Activated CD4-positive, alpha-beta memory T cell treated with anti-CD3 and anti-CD28 coated beads for 36 hours (primary cell): ENCODE measurements around the gene IAH1. TPM values are rescaled to one million over a fixed set of nuclear protein-coding genes. Genes with fewer than 3 reads are reported as not detected.

Experiments
- CTCF ChIA-PET: fragments of 350-600 bp; sonication (Branson Sonifier 250); formaldehyde crosslinking; loops from one replicate; lab custom pipeline; 2021; ENCODE audit warnings: antibody characterized with exemption, inconsistent platforms; lab: Charles Lee
- POLR2A ChIA-PET: fragments of 350-600 bp; sonication (Branson Sonifier 250); formaldehyde crosslinking; loops from one replicate; lab custom pipeline; 2021; ENCODE audit warnings: antibody characterized with exemption; lab: Charles Lee
- DNase-seq: peaks from one replicate; pipeline ENCODE4 v3.0.0-alpha.2; 2020
- H3K27ac Mint-ChIP-seq: one replicate; pipeline ENCODE4 v1.8.0; 2021; ENCODE audit warnings: mixed read lengths
- H3K27me3 Mint-ChIP-seq: one replicate; pipeline ENCODE4 v1.8.0; 2021; ENCODE audit warnings: mixed read lengths
- H3K36me3 Mint-ChIP-seq: one replicate; pipeline ENCODE4 v1.8.0; 2021; ENCODE audit warnings: mixed read lengths
- H3K4me1 Mint-ChIP-seq: one replicate; pipeline ENCODE4 v1.8.0; 2021; ENCODE audit warnings: low read depth, mixed read lengths
- H3K4me3 Mint-ChIP-seq: one replicate; pipeline ENCODE4 v1.8.0; 2021; ENCODE audit warnings: mild to moderate bottlenecking, mixed read lengths
- H3K9me3 Mint-ChIP-seq: one replicate; pipeline ENCODE4 v1.8.0; 2021; ENCODE audit warnings: mixed read lengths
- intact Hi-C: fragments of 100-400 bp; cut with micrococcal nuclease; formaldehyde crosslinking; loops from one replicate; pipeline ENCODE4 v1.15.1; 2023
- total RNA-seq, 2 experiments: library from RNA; stranded (reverse); gene quantifications; one replicate each; pipeline ENCODE4 v1.2.3, GENCODE V29; 2021

The IAH1 gene
- total RNA-seq, 2 experiments from 2014 or later, result 83.3 to 87.1 TPM

GRCh38 chr2:9478526-9478925 is 4.2 kb downstream of the IAH1 start:
- Mint-ChIP-seq H3K4me1 (peaks cover 44% of the 10 kb centered on the region), H3K36me3 (peaks cover 40% of the 10 kb centered on the region), H3K27ac (peak overlapping the region; percentile 28), H3K4me3 (no peak overlapping the region), H3K9me3 (no peaks in the 10 kb centered on the region), H3K27me3 (no peaks in the 10 kb centered on the region)
- POLR2A ChIA-PET, result no interaction called here
- intact Hi-C loops, result no loop called here
- DNase-seq, result no peak
- CTCF ChIA-PET, result no interaction called here

GRCh38 chr2:9480157-9480556 is 5.8 kb downstream of the IAH1 start:
- POLR2A ChIA-PET, result no interaction called here
- Mint-ChIP-seq H3K27ac (peak overlapping the region; percentile 29), H3K9me3 (no peaks in the 10 kb centered on the region), H3K4me1 (peaks cover 41% of the 10 kb centered on the region), H3K4me3 (no peak overlapping the region), H3K36me3 (peaks cover 53% of the 10 kb centered on the region), H3K27me3 (no peaks in the 10 kb centered on the region)
- no peak for DNase-seq
- intact Hi-C loops, result no loop called here
- CTCF ChIA-PET, result interaction anchor here (0.6 kb wide), 1 partner anchor 140 kb away, joined by 3 read pairs; no protein-coding TSS in a partner anchor

- H3K4me1 Mint-ChIP-seq, result peaks cover 17% of the 10 kb centered on the region
- DNase-seq, result no peak
- POLR2A ChIA-PET, result no interaction called here
- no peaks in the 10 kb centered on the region for H3K27me3 Mint-ChIP-seq
- CTCF ChIA-PET, result no interaction called here
- no peak overlapping the region for H3K4me3 Mint-ChIP-seq
- intact Hi-C loops, result no loop called here
- no peak overlapping the region for H3K27ac Mint-ChIP-seq
- no peaks in the 10 kb centered on the region for H3K9me3 Mint-ChIP-seq
- H3K36me3 Mint-ChIP-seq, result peaks cover 60% of the 10 kb centered on the region
Measured at GRCh38 chr2:9483107-9483506, 8.8 kb downstream of the IAH1 start.

GRCh38 chr2:9484533-9484932 is 10.2 kb downstream of the IAH1 start:
- H3K27ac Mint-ChIP-seq, result no peak overlapping the region
- DNase-seq, result no peak
- no peaks in the 10 kb centered on the region for H3K27me3 Mint-ChIP-seq
- CTCF ChIA-PET, result interaction anchor here (1.1 kb wide), 1 partner anchor 30 kb away, joined by 6 read pairs; no protein-coding TSS in a partner anchor
- H3K4me1 Mint-ChIP-seq, result peaks cover 23% of the 10 kb centered on the region
- intact Hi-C loops, result no loop called here
- no peaks in the 10 kb centered on the region for H3K9me3 Mint-ChIP-seq
- H3K36me3 Mint-ChIP-seq, result peaks cover 59% of the 10 kb centered on the region
- H3K4me3 Mint-ChIP-seq, result no peak overlapping the region
- POLR2A ChIA-PET, result no interaction called here

- intact Hi-C loops, result no loop called here
- DNase-seq, result no peak
- H3K9me3 Mint-ChIP-seq, result no peaks in the 10 kb centered on the region
- ChIA-PET POLR2A (interaction anchor here (0.6 kb wide), 1 partner anchor 66 kb away, joined by 3 read pairs; no protein-coding TSS in a partner anchor), CTCF (interaction anchor here (0.6 kb wide), 1 partner anchor 36 kb away, joined by 5 read pairs; no protein-coding TSS in a partner anchor)
- peaks cover 36% of the 10 kb centered on the region for H3K4me1 Mint-ChIP-seq
- H3K27ac Mint-ChIP-seq, result peak overlapping the region; percentile 66
- H3K27me3 Mint-ChIP-seq, result no peaks in the 10 kb centered on the region
- H3K36me3 Mint-ChIP-seq, result peaks cover 72% of the 10 kb centered on the region
- no peak overlapping the region for H3K4me3 Mint-ChIP-seq
Measured at GRCh38 chr2:9488583-9489547, 14.5 kb downstream of the IAH1 start.

- H3K36me3 Mint-ChIP-seq, result peaks cover 61% of the 10 kb centered on the region
- ChIA-PET POLR2A (interaction anchor here (1.2 to 1.5 kb wide), 2 partner anchors 8 to 27 kb away, joined by 3 read pairs; no protein-coding TSS in a partner anchor), CTCF (no interaction called here)
- no peaks in the 10 kb centered on the region for H3K9me3 Mint-ChIP-seq
- peaks cover 48% of the 10 kb centered on the region for H3K4me1 Mint-ChIP-seq
- no peak for DNase-seq
- H3K4me3 Mint-ChIP-seq, result no peak overlapping the region
- intact Hi-C loops, result no loop called here
- no peak overlapping the region for H3K27ac Mint-ChIP-seq
- H3K27me3 Mint-ChIP-seq, result no peaks in the 10 kb centered on the region
Measured at GRCh38 chr2:9490789-9491188, 16.4 kb downstream of the IAH1 start.

GRCh38 chr2:9492927-9493326 is 18.6 kb downstream of the IAH1 start:
- ChIA-PET CTCF (interaction anchor here (0.6 to 1.5 kb wide), 2 partner anchors 22 to 307 kb away, joined by 3 to 4 read pairs; no protein-coding TSS in a partner anchor), POLR2A (interaction anchor here (0.6 to 1.6 kb wide), 6 partner anchors 63 to 260 kb away, joined by 3 to 8 read pairs (median 4); partner anchors contain the start of genes ADAM17 and YWHAQ)
- Mint-ChIP-seq H3K27ac (peak overlapping the region; percentile 80), H3K4me1 (peaks cover 58% of the 10 kb centered on the region), H3K27me3 (no peaks in the 10 kb centered on the region), H3K36me3 (peaks cover 55% of the 10 kb centered on the region), H3K4me3 (no peak overlapping the region), H3K9me3 (no peaks in the 10 kb centered on the region)
- intact Hi-C loops, result loop anchor here (1.0 to 2.0 kb wide), 5 partner anchors 59 to 260 kb away; no protein-coding TSS in a partner anchor
- no peak for DNase-seq

GRCh38 chr2:9493478-9493877 is 19.1 kb downstream of the IAH1 start:
- H3K4me3 Mint-ChIP-seq, result no peak overlapping the region
- ChIA-PET CTCF (interaction anchor here (0.6 to 1.5 kb wide), 4 partner anchors 21 to 350 kb away, joined by 3 to 4 read pairs (median 4); partner anchors contain the start of gene ADAM17), POLR2A (interaction anchor here (0.6 to 1.6 kb wide), 6 partner anchors 62 to 259 kb away, joined by 3 to 8 read pairs (median 4); partner anchors contain the start of genes ADAM17 and YWHAQ)
- no peaks in the 10 kb centered on the region for H3K9me3 Mint-ChIP-seq
- peak overlapping the region; percentile 80 for H3K27ac Mint-ChIP-seq
- peaks cover 52% of the 10 kb centered on the region for H3K4me1 Mint-ChIP-seq
- H3K27me3 Mint-ChIP-seq, result no peaks in the 10 kb centered on the region
- H3K36me3 Mint-ChIP-seq, result peaks cover 53% of the 10 kb centered on the region
- no peak for DNase-seq
- intact Hi-C loops, result loop anchor here (1.0 to 2.0 kb wide), 5 partner anchors 59 to 260 kb away; no protein-coding TSS in a partner anchor

GRCh38 chr2:9494081-9494480 is 19.7 kb downstream of the IAH1 start:
- H3K9me3 Mint-ChIP-seq, result no peaks in the 10 kb centered on the region
- H3K4me3 Mint-ChIP-seq, result no peak overlapping the region
- H3K4me1 Mint-ChIP-seq, result peaks cover 46% of the 10 kb centered on the region
- H3K27me3 Mint-ChIP-seq, result no peaks in the 10 kb centered on the region
- peak overlapping the region; percentile 80 for H3K27ac Mint-ChIP-seq
- intact Hi-C loops, result no loop called here
- CTCF ChIA-PET, result interaction anchor here (0.9 to 1.5 kb wide), 3 partner anchors 61 to 351 kb away, joined by 3 to 4 read pairs (median 4); partner anchors contain the start of gene ADAM17
- DNase-seq, result peak; percentile 26
- POLR2A ChIA-PET, result interaction anchor here (0.9 to 1.6 kb wide), 4 partner anchors 61 to 137 kb away, joined by 3 to 8 read pairs (median 4); partner anchors contain the start of genes ADAM17 and YWHAQ
- H3K36me3 Mint-ChIP-seq, result peaks cover 50% of the 10 kb centered on the region

- peak overlapping the region; percentile 66 for H3K27ac Mint-ChIP-seq
- peaks cover 39% of the 10 kb centered on the region for H3K4me1 Mint-ChIP-seq
- intact Hi-C loops, result no loop called here
- CTCF ChIA-PET, result interaction anchor here (0.9 kb wide), 1 partner anchor 302 kb away, joined by 3 read pairs; no protein-coding TSS in a partner anchor
- no peaks in the 10 kb centered on the region for H3K27me3 Mint-ChIP-seq
- DNase-seq, result peak; percentile 40
- H3K36me3 Mint-ChIP-seq, result peaks cover 37% of the 10 kb centered on the region
- H3K9me3 Mint-ChIP-seq, result no peaks in the 10 kb centered on the region
- H3K4me3 Mint-ChIP-seq, result no peak overlapping the region
- POLR2A ChIA-PET, result no interaction called here
Measured at GRCh38 chr2:9497017-9497416, 22.7 kb downstream of the IAH1 start.

- POLR2A ChIA-PET, result interaction anchor here (0.9 kb wide), 1 partner anchor 8 kb away, joined by 3 read pairs; no protein-coding TSS in a partner anchor
- H3K36me3 Mint-ChIP-seq, result peaks cover 33% of the 10 kb centered on the region
- no peaks in the 10 kb centered on the region for H3K27me3 Mint-ChIP-seq
Measured at GRCh38 chr2:9498210-9498609, 23.9 kb downstream of the IAH1 start.

More at GRCh38 chr2:9498210-9498609, 23.9 kb downstream of the IAH1 start:
- H3K27ac Mint-ChIP-seq, result peak overlapping the region; percentile 29
- intact Hi-C loops, result no loop called here
- H3K4me3 Mint-ChIP-seq, result no peak overlapping the region
- DNase-seq, result no peak
- peaks cover 36% of the 10 kb centered on the region for H3K4me1 Mint-ChIP-seq
- CTCF ChIA-PET, result interaction anchor here (1.1 kb wide), 1 partner anchor 24 kb away, joined by 3 read pairs; the partner anchor contains the start of gene IAH1
- H3K9me3 Mint-ChIP-seq, result no peaks in the 10 kb centered on the region
